CD14-positive monocyte (primary cell): Measurements from ENCODE around the gene KAT2B. TPM values are rescaled to one million over a fixed set of nuclear protein-coding genes. Genes with fewer than 3 reads are reported as not detected.

Experiments used
- DNase-seq, 3 donors: peaks; one replicate each; pipeline ENCODE4 v3.0.0-alpha.2; 2011 to 2022
- H2AFZ ChIP-seq: 2 replicates; pipeline ENCODE4 v1.6.0; 2012; ENCODE audit warnings: mild to moderate bottlenecking, low read depth, low read length, inconsistent platforms; ENCODE audit not compliant: insufficient read depth, poor library complexity, severe bottlenecking
- H3K27ac ChIP-seq, 2 donors: 1 replicate in 1 of 2; 2 replicates in 1 of 2; pipeline ENCODE4 v1.5.1; 2012 to 2013; ENCODE audit warnings: low read length in 2 of 2, control low read depth in 1 of 2, inconsistent platforms in 1 of 2, low read depth in 1 of 2, mild to moderate bottlenecking in 1 of 2
- H3K27me3 ChIP-seq, 2 donors: one replicate each; pipeline versions ENCODE4 v1.6.0 to v1.6.1; 2011 to 2013; ENCODE audit warnings: low read length in 2 of 2; ENCODE audit not compliant: control insufficient read depth in 2 of 2, insufficient read depth in 2 of 2
- H3K36me3 ChIP-seq, 2 donors: replicated peaks in 1 of 2; 1 replicate in 1 of 2; 2 replicates in 1 of 2; pipeline versions ENCODE4 v1.5.1 to v1.6.1; 2012 to 2013; ENCODE audit warnings: low read length in 2 of 2, control low read depth in 1 of 2, inconsistent platforms in 1 of 2, mild to moderate bottlenecking in 1 of 2; ENCODE audit not compliant: insufficient read depth in 2 of 2, control insufficient read depth in 1 of 2
- H3K4me1 ChIP-seq, 2 donors: 1 replicate in 1 of 2; 2 replicates in 1 of 2; pipeline versions ENCODE4 v1.5.1 to v1.6.1; 2012 to 2013; ENCODE audit warnings: low read length in 2 of 2, control low read depth in 1 of 2, inconsistent platforms in 1 of 2, mild to moderate bottlenecking in 1 of 2, moderate library complexity in 1 of 2; ENCODE audit not compliant: insufficient read depth in 2 of 2, control insufficient read depth in 1 of 2
- H3K4me2 ChIP-seq: replicated peaks from 2 replicates; pipeline ENCODE3; 2012; ENCODE audit warnings: low read length, moderate library complexity, mild to moderate bottlenecking; ENCODE audit not compliant: poor library complexity, severe bottlenecking; ENCODE audit errors: extremely low read depth
- H3K4me3 ChIP-seq, 3 experiments: fragments of 200-600 bp in 1 of 3; sonication (generic) in 1 of 3; replicated peaks in 1 of 3; 1 replicate in 2 of 3; 2 replicates in 1 of 3; pipeline ENCODE4 v1.5.1; 2011 to 2013; ENCODE audit warnings: low read length in 3 of 3, mild to moderate bottlenecking in 3 of 3, control low read depth in 2 of 3, low read depth in 2 of 3, inconsistent platforms in 1 of 3, moderate library complexity in 1 of 3
- H3K79me2 ChIP-seq: 2 replicates; pipeline ENCODE4 v1.6.0; 2012; ENCODE audit warnings: mild to moderate bottlenecking, control low read depth, inconsistent platforms, low read length, moderate library complexity; ENCODE audit not compliant: insufficient read depth
- H3K9ac ChIP-seq: 2 replicates; pipeline ENCODE4 v1.6.0; 2017; ENCODE audit warnings: low read length, mild to moderate bottlenecking; ENCODE audit not compliant: insufficient read depth, poor library complexity, severe bottlenecking
- H3K9me3 ChIP-seq, 2 donors: replicated peaks in 1 of 2; 1 replicate in 1 of 2; 2 replicates in 1 of 2; pipeline versions ENCODE4 v1.5.1 to v1.6.1; 2012 to 2013; ENCODE audit warnings: low read length in 2 of 2, control low read depth in 1 of 2; ENCODE audit not compliant: control insufficient read depth in 1 of 2, insufficient read depth in 1 of 2
- H4K20me1 ChIP-seq: 2 replicates; pipeline ENCODE4 v1.6.0; 2012; ENCODE audit warnings: mild to moderate bottlenecking, low read length, control low read depth, moderate library complexity; ENCODE audit not compliant: insufficient read depth
- H3K27ac Mint-ChIP-seq, 7 donors: one replicate each; pipeline ENCODE4 v1.8.0; 2020; ENCODE audit warnings: mild to moderate bottlenecking in 7 of 7, mixed read lengths in 7 of 7, moderate library complexity in 6 of 7, inconsistent platforms in 2 of 7
- H3K27me3 Mint-ChIP-seq, 3 donors: one replicate each; pipeline ENCODE4 v1.8.0; 2021 to 2022; ENCODE audit warnings: low read depth in 3 of 3, mild to moderate bottlenecking in 3 of 3, mixed read lengths in 3 of 3, moderate library complexity in 3 of 3, inconsistent platforms in 1 of 3
- H3K36me3 Mint-ChIP-seq, 2 donors: one replicate each; pipeline ENCODE4 v1.8.0; 2020; ENCODE audit warnings: mixed read lengths in 2 of 2, inconsistent platforms in 1 of 2, mild to moderate bottlenecking in 1 of 2
- H3K4me1 Mint-ChIP-seq: one replicate; pipeline ENCODE4 v1.8.0; 2020; ENCODE audit warnings: mild to moderate bottlenecking, mixed read lengths
- H3K4me3 Mint-ChIP-seq, 2 donors: one replicate each; pipeline ENCODE4 v1.8.0; 2020; ENCODE audit warnings: mild to moderate bottlenecking in 2 of 2, mixed read lengths in 2 of 2, moderate library complexity in 1 of 2
- H3K9me3 Mint-ChIP-seq, 7 donors: one replicate each; pipeline ENCODE4 v1.8.0; 2020 to 2022; ENCODE audit warnings: mixed read lengths in 7 of 7, mild to moderate bottlenecking in 6 of 7, moderate library complexity in 6 of 7, inconsistent platforms in 2 of 7
- CTCF ChIP-seq: fragments of 200-600 bp; IDR thresholded peaks from one replicate; pipeline ENCODE4 v1.8.0; 2022; ENCODE audit warnings: antibody characterized with exemption, mild to moderate bottlenecking
- WGBS: methylation state at CpG from one replicate; pipeline ENCODE4 v1.1.5; 2013; ENCODE audit warnings: missing lambda C conversion rate; ENCODE audit not compliant: insufficient coverage; 5-methylcytosine and 5-hydroxymethylcytosine counted together
- intact Hi-C, 2 donors: fragments of 100-400 bp; cut with micrococcal nuclease; formaldehyde crosslinking; loops; one replicate each; pipeline versions ENCODE4 v1.15.0 to v1.15.1; 2023
- polyA plus RNA-seq, 3 donors: library from polyadenylated mRNA; depleted of rRNA in 1 of 3; unstranded in 2 of 3; stranded (reverse) in 1 of 3; fragments of 300-500 nt in 2 of 3; fragments of >200 nt in 1 of 3; fragmentation: Illumina TruSeq in 2 of 3; gene quantifications; 1 replicate in 2 of 3; 2 replicates in 1 of 3; pipeline ENCODE4 v1.2.3, GENCODE V29; 2012 to 2021

Gene KAT2B
- polyA plus RNA-seq, 3 donors, result 2.7 to 14.6 (median 3.5) TPM

- H3K9me3 ChIP-seq, result no peaks in the 10 kb centered on the region
- Mint-ChIP-seq H3K9me3 (no peaks in the 10 kb centered on the region), H3K4me3 (no peak overlapping the region), H3K27me3 (no peaks in the 10 kb centered on the region), H3K27ac (peak overlapping the region in 2 of 7 donors; percentile 36 to 47), H3K4me1 (peaks cover 11% of the 10 kb centered on the region), H3K36me3 (peaks cover 31 to 36% of the 10 kb centered on the region in 2 donors)
- DNase-seq, result no peak
- H3K9ac ChIP-seq, result no peak overlapping the region
- no peaks in the 10 kb centered on the region for H3K4me1 ChIP-seq
- H3K27me3 ChIP-seq, result no peaks in the 10 kb centered on the region
- H2AFZ ChIP-seq, result no peak overlapping the region
- H3K79me2 ChIP-seq, result peaks cover 17% of the 10 kb centered on the region
- intact Hi-C loops, result no loop called here
- peak overlapping the region in 1 of 2 donors; percentile 16 for H3K27ac ChIP-seq
- WGBS, result 100% methylated on average over 4 of the region's 6 CpGs
- no peak overlapping the region for H3K4me2 ChIP-seq
- peaks cover 16 to 32% of the 10 kb centered on the region in 2 donors for H3K36me3 ChIP-seq
- H3K4me3 ChIP-seq, result no peak overlapping the region
- TF ChIP-seq CTCF, result no peak
- H4K20me1 ChIP-seq, result peaks cover 21% of the 10 kb centered on the region
Measured at GRCh38 chr3:20072422-20072821, 32.2 kb downstream of the KAT2B start.

- Histone ChIP-seq H3K27ac (peak overlapping the region in 1 of 2 donors; percentile 43), H3K27me3 (no peaks in the 10 kb centered on the region), H3K4me3 (no peak overlapping the region), H3K36me3 (peaks cover 16 to 32% of the 10 kb centered on the region in 2 donors), H3K9me3 (no peaks in the 10 kb centered on the region), H3K9ac (no peak overlapping the region), H3K4me2 (no peak overlapping the region), H3K79me2 (peaks cover 17% of the 10 kb centered on the region), H4K20me1 (peaks cover 20% of the 10 kb centered on the region), H2AFZ (no peak overlapping the region), H3K4me1 (no peaks in the 10 kb centered on the region)
- intact Hi-C loops, result no loop called here
- Mint-ChIP-seq H3K27me3 (no peaks in the 10 kb centered on the region), H3K9me3 (no peaks in the 10 kb centered on the region), H3K27ac (no peak overlapping the region), H3K4me1 (peaks cover 11% of the 10 kb centered on the region), H3K36me3 (peaks cover 31 to 36% of the 10 kb centered on the region in 2 donors), H3K4me3 (no peak overlapping the region)
- TF ChIP-seq CTCF, result no peak
- no peak for DNase-seq
- 100% methylated on average over 2 of the region's 5 CpGs for WGBS
Measured at GRCh38 chr3:20073068-20073467, 32.8 kb downstream of the KAT2B start.
